ENCODE data around the gene PACSIN1.

Gene PACSIN1

GRCh38 chr6:34547701-34548644 is 82.1 kb downstream of the PACSIN1 start:
- no peak for DNase-seq

- no peak for DNase-seq
Measured at GRCh38 chr6:34549026-34549803, 83.3 kb downstream of the PACSIN1 start.

- DNase-seq = no peak
Measured at GRCh38 chr6:34549804-34550202, 83.9 kb downstream of the PACSIN1 start.

- no peak for DNase-seq
Measured at GRCh38 chr6:34551720-34552119, 85.8 kb downstream of the PACSIN1 start.

- no peak for DNase-seq
Measured at GRCh38 chr6:34552620-34553019, 86.7 kb downstream of the PACSIN1 start.

GRCh38 chr6:34553146-34553545 is 87.3 kb downstream of the PACSIN1 start:
- no peak for DNase-seq

DNA sequence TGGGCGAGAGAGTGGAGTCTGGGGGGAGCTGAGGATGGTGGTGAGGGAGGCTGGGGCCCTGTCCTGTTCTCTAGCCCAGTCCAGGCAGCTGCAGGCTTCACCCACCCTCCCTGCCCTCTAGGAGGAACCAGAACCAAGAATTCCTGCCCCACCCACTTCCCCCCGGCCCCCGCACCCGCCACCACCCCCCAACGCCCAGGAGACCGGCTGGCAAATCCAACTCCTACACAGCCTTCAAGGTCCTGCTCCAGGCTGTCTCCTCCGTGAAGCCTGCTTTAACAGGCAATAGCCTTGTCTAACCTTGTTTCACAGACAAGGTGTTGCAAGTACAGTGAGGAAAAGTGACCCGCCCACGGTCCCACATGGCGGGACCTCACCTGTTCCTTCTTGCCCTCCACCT is 87.9 kb downstream of the PACSIN1 start:
- DNase-seq = no peak

DNA sequence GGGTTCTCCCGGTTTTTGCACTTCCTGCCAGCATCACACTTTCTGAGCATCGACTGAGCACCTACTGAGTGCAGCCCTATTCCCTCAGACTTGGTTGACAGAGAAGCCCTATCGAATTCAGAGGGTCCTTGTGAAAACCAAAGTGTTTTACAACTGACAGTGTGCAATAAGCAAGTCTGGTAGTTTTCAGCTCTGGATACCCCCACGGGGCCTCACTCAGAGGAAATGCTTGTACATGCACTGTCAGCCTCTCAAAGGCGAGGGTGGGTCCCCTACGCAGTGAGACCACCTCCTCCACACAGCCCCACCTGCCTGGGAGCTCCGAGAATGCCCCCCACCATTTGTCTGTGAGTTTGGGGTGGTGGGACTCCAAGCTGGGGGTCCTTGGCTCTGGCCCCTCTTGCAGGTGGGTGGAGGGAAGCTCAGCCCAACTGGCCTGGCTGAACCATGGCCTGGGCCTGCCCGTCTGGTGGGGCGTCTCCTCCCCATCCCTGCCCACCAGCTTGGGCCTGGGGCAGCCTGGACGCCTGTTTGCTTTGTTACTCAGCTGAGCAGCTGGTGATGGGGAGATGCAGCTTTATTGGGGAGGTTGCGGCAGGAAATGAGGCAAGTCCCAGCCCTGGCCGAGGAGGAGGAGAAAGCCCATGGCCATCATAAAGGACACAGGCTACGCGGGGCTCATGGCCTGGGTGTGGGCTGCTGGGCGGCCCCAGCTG is 88.6 kb downstream of the PACSIN1 start:
- DNase-seq = no peak

DNA sequence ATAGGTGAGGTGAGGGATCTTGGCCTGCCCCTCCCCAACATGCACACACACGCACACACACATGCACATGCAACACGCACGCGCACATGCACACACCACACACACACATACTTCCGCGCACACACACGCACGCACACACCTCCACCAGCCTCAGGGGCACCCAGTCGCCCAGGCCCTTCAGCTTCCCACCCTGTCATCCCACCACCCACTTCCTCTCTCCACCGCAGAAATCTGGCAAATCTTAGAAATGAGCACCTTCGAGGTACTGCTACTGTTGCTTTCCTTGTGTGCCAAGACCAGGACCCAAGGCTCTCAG is 89.1 kb downstream of the PACSIN1 start:
- DNase-seq = no peak

DNA sequence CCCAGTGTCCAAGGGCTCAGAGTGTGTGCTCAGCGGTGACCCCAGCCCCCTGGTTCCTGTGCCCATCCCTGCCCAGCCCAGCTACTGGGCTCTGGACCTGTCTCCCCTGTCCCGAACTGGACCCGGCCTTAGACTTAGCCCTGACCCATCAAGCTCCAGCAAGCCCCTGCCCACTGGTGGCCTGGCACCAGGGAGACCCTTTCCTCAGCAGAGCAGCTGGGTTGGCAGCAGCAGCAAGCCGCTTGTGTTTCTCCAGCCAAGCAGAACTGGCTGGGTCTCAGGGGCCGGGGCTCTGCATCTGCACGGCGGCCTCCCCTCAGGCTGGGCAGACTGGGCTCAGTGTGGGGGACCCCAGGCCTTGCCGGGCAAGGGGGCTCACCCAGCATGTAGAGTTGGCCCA is 89.5 kb downstream of the PACSIN1 start:
- no peak for DNase-seq

- no peak for DNase-seq
Measured at GRCh38 chr6:34556031-34556471, 90.2 kb downstream of the PACSIN1 start, which contains the start of gene SPDEF. Gene SPDEF (minus strand): TSS chr6:34556329. CDS start chr6:34544455, 11,874 bp downstream.

DNA sequence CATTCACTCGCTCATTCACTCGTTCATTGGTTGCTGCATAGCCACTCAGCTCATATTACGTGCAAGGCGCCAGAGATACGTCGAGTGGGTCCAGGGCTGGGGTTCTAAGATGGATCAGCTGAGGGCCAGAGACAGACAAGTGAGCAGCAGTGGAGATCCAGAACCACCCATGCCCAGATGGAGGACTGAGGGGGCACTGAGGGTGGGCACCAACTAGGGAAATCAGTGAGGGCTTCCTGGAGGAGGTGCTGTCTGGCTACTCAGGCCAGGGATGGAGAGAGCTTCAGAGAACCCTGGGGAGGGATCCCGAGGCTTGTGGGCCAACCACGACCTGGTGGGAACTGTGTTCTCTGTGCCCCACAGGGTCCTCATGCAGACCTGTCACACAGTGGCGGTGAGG is 90.6 kb downstream of the PACSIN1 start:
- no peak for DNase-seq

DNA sequence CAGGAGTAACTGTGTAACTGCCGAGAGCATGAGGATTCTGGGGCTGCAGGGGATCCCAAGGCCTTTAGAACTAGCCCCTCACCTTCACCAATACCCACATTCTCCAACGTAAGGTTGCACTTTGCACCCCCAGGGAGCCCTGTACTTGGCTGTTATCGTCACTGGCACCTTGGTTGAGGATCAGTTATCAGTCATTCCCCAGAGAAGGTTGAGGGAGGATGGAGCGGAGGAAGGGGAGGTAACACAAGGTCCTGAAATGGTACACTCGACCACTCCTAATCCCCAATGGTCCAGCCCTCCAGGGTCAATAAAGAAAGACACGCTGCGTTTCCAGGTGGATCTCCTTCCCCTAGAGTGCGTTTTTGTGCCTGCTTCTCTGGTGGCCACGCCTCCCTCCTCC is 91.4 kb downstream of the PACSIN1 start:
- no peak for DNase-seq

- no peak for DNase-seq
Measured at GRCh38 chr6:34558172-34558714, 92.4 kb downstream of the PACSIN1 start.

- DNase-seq = no peak
Measured at GRCh38 chr6:34559651-34560365, 93.9 kb downstream of the PACSIN1 start.

DNA sequence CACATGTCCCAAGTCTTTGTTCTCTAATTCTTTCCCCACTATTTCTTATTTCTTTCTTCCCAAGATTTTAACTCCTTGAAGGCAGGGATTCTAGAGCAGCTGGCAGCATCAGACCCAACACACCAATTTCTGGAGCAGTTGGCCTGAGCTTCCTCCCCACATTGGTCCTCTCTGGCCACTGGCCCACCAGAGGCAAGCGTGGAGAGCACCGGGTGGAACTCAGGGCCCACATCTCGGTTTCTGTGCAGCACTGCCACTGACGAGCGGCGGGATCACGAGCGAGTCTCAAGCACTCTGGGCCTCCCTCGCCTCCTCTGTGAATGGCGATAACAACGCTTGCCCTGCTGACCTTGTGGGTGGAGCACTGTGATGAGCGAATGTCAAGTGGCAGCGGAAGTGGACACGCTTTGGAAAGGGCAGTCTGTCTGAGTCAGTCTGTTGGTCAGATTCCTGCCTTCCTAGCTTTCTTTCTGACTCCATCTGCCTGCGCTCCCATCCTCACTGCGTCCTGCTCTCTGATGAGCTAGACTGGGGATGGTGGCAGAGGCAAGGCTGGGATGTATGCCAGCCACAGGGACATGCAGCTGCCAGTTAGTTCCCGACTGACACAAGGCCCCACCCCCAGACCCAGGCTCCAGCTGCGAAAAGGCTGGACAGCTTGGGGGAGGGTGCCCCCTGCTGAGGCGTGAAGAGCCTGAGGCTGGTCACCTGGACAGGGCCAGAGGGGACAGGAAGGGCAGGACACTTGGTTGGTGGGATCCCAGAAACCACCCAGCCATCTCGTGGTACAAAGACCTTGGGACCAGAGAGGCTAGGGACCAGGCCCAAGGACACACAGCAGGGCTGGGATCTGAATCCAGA is 94.7 kb downstream of the PACSIN1 start:
- DNase-seq = no peak

GRCh38 chr6:34561227-34561530 is 95.3 kb downstream of the PACSIN1 start:
- DNase-seq = no peak

DNA sequence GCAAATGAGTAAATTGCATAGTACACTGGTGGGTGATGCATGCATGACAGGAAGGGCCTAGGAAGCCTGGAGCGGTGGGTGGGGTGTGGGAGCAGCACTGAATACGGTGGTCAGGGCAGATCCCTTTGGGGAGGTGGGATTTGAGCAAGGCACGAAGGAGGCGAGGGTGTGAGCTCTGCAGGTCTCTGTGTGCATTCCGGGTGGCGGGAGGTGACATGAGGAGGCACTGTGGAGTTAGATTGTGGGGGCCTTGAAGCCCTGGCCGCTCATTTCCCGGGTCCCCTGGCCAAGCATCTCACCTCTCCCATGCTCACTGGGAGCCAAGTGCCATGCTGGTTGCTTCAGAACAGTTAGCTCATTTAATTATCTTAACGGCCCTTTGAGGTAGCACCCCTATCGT is 96.5 kb downstream of the PACSIN1 start:
- no peak for DNase-seq

GRCh38 chr6:34562861-34563512 is 97.1 kb downstream of the PACSIN1 start:
- DNase-seq = no peak

DNA sequence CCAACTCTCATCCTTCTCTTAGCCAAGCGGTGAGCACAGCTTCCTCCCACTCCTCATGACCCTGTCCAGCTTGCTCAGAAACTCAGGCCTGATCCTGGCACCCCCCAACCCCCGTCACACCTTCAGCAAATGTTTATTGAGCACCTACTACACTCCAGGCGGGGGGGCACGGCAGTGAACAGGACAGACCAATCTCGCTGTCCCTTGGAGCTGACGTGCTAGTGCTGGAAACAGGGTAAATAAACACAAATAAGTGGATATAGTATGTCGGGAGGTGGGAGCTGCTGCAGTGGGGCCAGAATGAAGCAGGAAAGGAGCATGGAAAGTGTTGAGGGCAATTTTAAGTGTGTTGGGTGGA is 97.6 kb downstream of the PACSIN1 start:
- DNase-seq = no peak

- DNase-seq = no peak
Measured at GRCh38 chr6:34564181-34564580, 98.3 kb downstream of the PACSIN1 start.

Measured in CD4-positive, alpha-beta T cell treated with Interleukin-12 subunit alpha and Interleukin-12 subunit beta, for 1 hour (primary cell).